Smooth muscle cell (in vitro differentiated cells): ENCODE data around the gene OBI1. TPM values are rescaled to one million over a fixed set of nuclear protein-coding genes. Genes with fewer than 3 reads are reported as not detected.

Source experiments
- DNase-seq: peaks from one replicate; lab custom pipeline; 2025; ENCODE audit not compliant: unreplicated experiment; lab: John Stamatoyannopoulos, UW
- H2AFZ ChIP-seq: fragments of 200-600 bp; sonication (generic); 2 replicates; pipeline ENCODE4 v1.6.0; 2016; ENCODE audit warnings: antibody characterized with exemption, low read depth, mild to moderate bottlenecking
- H3F3A ChIP-seq: fragments of 200-600 bp; sonication (generic); 2 replicates; pipeline ENCODE4 v1.6.0; 2017; ENCODE audit warnings: antibody characterized with exemption, low read depth
- H3K27ac ChIP-seq: fragments of 200-600 bp; sonication (generic); 2 replicates; pipeline ENCODE4 v1.5.1; 2016; ENCODE audit warnings: low read depth, mild to moderate bottlenecking
- H3K27me3 ChIP-seq: fragments of 200-600 bp; sonication (generic); 2 replicates; pipeline ENCODE4 v1.6.1; 2016; ENCODE audit warnings: low read depth, mild to moderate bottlenecking
- H3K36me3 ChIP-seq: fragments of 200-600 bp; sonication (generic); 2 replicates; pipeline ENCODE4 v1.5.1; 2016; ENCODE audit warnings: low read depth
- H3K4me1 ChIP-seq: fragments of 200-600 bp; sonication (generic); 2 replicates; pipeline ENCODE4 v1.5.1; 2016; ENCODE audit warnings: low read depth
- H3K4me2 ChIP-seq: fragments of 200-600 bp; sonication (generic); 2 replicates; pipeline ENCODE4 v1.6.0; 2016; ENCODE audit warnings: mild to moderate bottlenecking
- H3K4me3 ChIP-seq: fragments of 200-600 bp; sonication (generic); 2 replicates; pipeline ENCODE4 v1.5.1; 2016; ENCODE audit warnings: mild to moderate bottlenecking
- H3K79me2 ChIP-seq: fragments of 200-600 bp; sonication (generic); 2 replicates; pipeline ENCODE4 v1.6.0; 2016; ENCODE audit warnings: low read depth, mild to moderate bottlenecking
- H3K9ac ChIP-seq: fragments of 200-600 bp; sonication (generic); 2 replicates; pipeline ENCODE4 v1.6.0; 2016; ENCODE audit warnings: low read depth
- H3K9me3 ChIP-seq: fragments of 200-600 bp; sonication (generic); replicated peaks from 2 replicates; pipeline ENCODE4 v1.5.1; 2016; ENCODE audit warnings: low read depth
- H4K20me1 ChIP-seq: fragments of 200-600 bp; sonication (generic); 2 replicates; pipeline ENCODE4 v1.6.0; 2016; ENCODE audit warnings: low read depth
- CTCF ChIP-seq: fragments of 200-600 bp; sonication (generic); IDR thresholded peaks from 2 replicates; pipeline ENCODE4 v1.5.1; 2017; ENCODE audit warnings: borderline replicate concordance, mild to moderate bottlenecking, antibody characterized with exemption; ENCODE audit not compliant: insufficient read depth, poor library complexity, severe bottlenecking
- WGBS: methylation state at CpG from one replicate; pipeline ENCODE4 v1.1.7; 2016; ENCODE audit warnings: low lambda C conversion rate; 5-methylcytosine and 5-hydroxymethylcytosine counted together
- polyA plus RNA-seq: library from polyadenylated mRNA; unstranded; fragments of >200 nt; fragmentation: Nextera tagmentation; extraction: Ambion mirVana; gene quantifications from 2 replicates; pipeline ENCODE4 v1.2.1, GENCODE V29; 2016
- total RNA-seq: library from RNA; depleted of rRNA; stranded (reverse); fragments of >200 nt; gene quantifications from 2 replicates; pipeline ENCODE4 v1.2.3, GENCODE V29; 2014

The OBI1 gene
- total and polyA plus RNA-seq, 2 experiments from 2014 or later: 7.0 to 15.2 TPM

DNA sequence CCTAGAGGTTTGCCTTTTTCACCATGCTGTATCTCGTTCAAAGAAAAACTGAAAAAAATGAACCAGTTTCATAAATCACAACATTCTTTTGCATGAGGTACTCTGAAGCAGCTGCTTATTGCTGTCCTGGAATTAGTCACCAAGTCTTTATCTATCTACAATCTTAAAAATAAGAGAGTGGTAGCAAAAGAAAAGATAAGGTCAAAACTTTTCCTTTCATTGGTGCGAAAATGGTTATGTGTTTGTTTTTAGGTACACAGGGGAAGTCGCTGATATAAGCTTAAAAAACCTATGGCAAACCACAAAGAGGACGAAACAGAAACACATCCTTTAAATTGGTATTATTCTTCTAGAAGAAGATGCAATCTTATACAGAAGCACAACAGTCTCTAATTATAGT lies 20.7 kb downstream of the OBI1 start:
- no peak for TF ChIP-seq CTCF
- H3K36me3 ChIP-seq: peaks cover 15% of the 10 kb centered on the region
- H3K4me2 ChIP-seq: no peak overlapping the region
- no peaks in the 10 kb centered on the region for H3K9me3 ChIP-seq
- H3K27ac ChIP-seq: no peak overlapping the region
- H3K79me2 ChIP-seq: peaks cover 5% of the 10 kb centered on the region
- H3K27me3 ChIP-seq: no peaks in the 10 kb centered on the region
- H3K4me3 ChIP-seq: no peak overlapping the region
- no peak for DNase-seq
- H4K20me1 ChIP-seq: peaks cover 11% of the 10 kb centered on the region
- H3K9ac ChIP-seq: no peak overlapping the region
- H2AFZ ChIP-seq: no peak overlapping the region
- no peaks in the 10 kb centered on the region for H3F3A ChIP-seq
- 82% methylated on average over 4 of the region's 4 CpGs for WGBS
- H3K4me1 ChIP-seq: no peaks in the 10 kb centered on the region

- Histone ChIP-seq H3K27ac (no peak overlapping the region), H3K9ac (no peak overlapping the region), H3K79me2 (no peaks in the 10 kb centered on the region), H3K4me2 (no peak overlapping the region), H3F3A (no peaks in the 10 kb centered on the region), H3K4me3 (no peak overlapping the region), H3K36me3 (peaks cover 22% of the 10 kb centered on the region), H3K9me3 (no peaks in the 10 kb centered on the region), H3K27me3 (no peaks in the 10 kb centered on the region), H2AFZ (no peak overlapping the region), H4K20me1 (peaks cover 7% of the 10 kb centered on the region), H3K4me1 (no peaks in the 10 kb centered on the region)
- no peak for DNase-seq
- no peak for TF ChIP-seq CTCF
Observed at GRCh38 chr13:78636495-78636894, 22.5 kb downstream of the OBI1 start.

DNA sequence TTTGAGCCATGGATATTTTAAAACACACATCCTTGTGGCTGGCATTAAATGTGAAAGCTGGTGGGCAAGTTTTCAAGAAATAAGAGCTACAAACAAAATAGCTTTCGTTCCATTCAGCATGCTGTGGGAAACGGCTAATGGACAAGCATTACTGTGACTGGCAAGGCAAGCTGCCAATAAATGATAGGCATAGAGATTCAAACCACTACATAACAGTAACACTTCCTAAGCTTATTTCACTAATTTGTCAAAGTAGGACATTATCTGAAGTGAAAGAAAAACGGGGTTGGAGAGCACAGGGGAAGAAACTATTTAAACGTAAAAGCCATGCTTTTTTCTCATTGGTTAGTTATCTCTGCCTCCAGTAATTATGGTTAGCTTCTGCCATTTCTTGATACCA lies 26.0 kb downstream of the OBI1 start:
- Histone ChIP-seq H3K79me2 (no peaks in the 10 kb centered on the region), H3F3A (no peaks in the 10 kb centered on the region), H3K36me3 (peaks cover 14% of the 10 kb centered on the region), H3K4me2 (no peak overlapping the region), H3K4me1 (no peaks in the 10 kb centered on the region), H3K4me3 (no peak overlapping the region), H3K9me3 (no peaks in the 10 kb centered on the region), H3K27me3 (no peaks in the 10 kb centered on the region), H2AFZ (no peak overlapping the region), H3K27ac (no peak overlapping the region), H3K9ac (no peak overlapping the region), H4K20me1 (peaks cover 7% of the 10 kb centered on the region)
- no peak for TF ChIP-seq CTCF
- DNase-seq: no peak
- 95% methylated on average over 4 of the region's 4 CpGs for WGBS

- Histone ChIP-seq H3K36me3 (peaks cover 10% of the 10 kb centered on the region), H3K4me3 (no peak overlapping the region), H3K9ac (no peak overlapping the region), H3K79me2 (no peaks in the 10 kb centered on the region), H2AFZ (no peak overlapping the region), H3K9me3 (no peaks in the 10 kb centered on the region), H3F3A (no peaks in the 10 kb centered on the region), H3K4me1 (no peaks in the 10 kb centered on the region), H3K4me2 (no peak overlapping the region), H4K20me1 (no peaks in the 10 kb centered on the region), H3K27me3 (no peaks in the 10 kb centered on the region), H3K27ac (no peak overlapping the region)
- TF ChIP-seq CTCF: no peak
- no peak for DNase-seq
- 95% methylated on average over 1 of the region's 1 CpG for WGBS
Observed at GRCh38 chr13:78631077-78631476, 27.9 kb downstream of the OBI1 start.
